ENCODE measurements around the gene HTR2A. TPM values are rescaled to one million over a fixed set of nuclear protein-coding genes. Genes with fewer than 3 reads are reported as not detected.

HTR2A gene
- total RNA-seq, 5 donors from 2014 or later (not counting 1 experiment from before 2014, with no cell fraction given), result not detected

- ChIA-PET POLR2A (no interaction called here), CTCF (interaction anchor here in 1 of 2 donors (0.7 kb wide), 1 partner anchor 330 kb away, joined by 3 read pairs; no protein-coding TSS in a partner anchor)
- no peak overlapping the region for H3K27ac Mint-ChIP-seq
- H3K9me3 Mint-ChIP-seq, result no peaks in the 10 kb centered on the region
- H3K4me1 Mint-ChIP-seq, result no peaks in the 10 kb centered on the region
- ATAC-seq (replicated peaks in 1 of 4), result no peak
- no peak overlapping the region for H3K4me3 Mint-ChIP-seq
- H3K36me3 Mint-ChIP-seq, result no peaks in the 10 kb centered on the region
- no peak overlapping the region for H3K27ac ChIP-seq (ENCODE audit: low read length)
- H3K27me3 ChIP-seq (replicated peaks in 1 of 2; ENCODE audit: control insufficient read depth in 2 of 2, extremely low read depth in 1 of 2, insufficient read depth in 2 of 2, low read length in 1 of 2), result peaks cover 0 to 11% of the 10 kb centered on the region in 2 experiments
- no peaks in the 10 kb centered on the region for H3K4me1 ChIP-seq (ENCODE audit: control insufficient read depth in 1 of 2, extremely low read depth in 1 of 2, insufficient read depth in 2 of 2, low read length in 2 of 2)
- H3K27me3 Mint-ChIP-seq, result peaks cover 12 to 21% of the 10 kb centered on the region in 2 donors
- H3K9me3 ChIP-seq, result no peaks in the 10 kb centered on the region
- no peaks in the 10 kb centered on the region for H3K36me3 ChIP-seq (ENCODE audit: control insufficient read depth in 2 of 2, extremely low read depth in 1 of 2, insufficient read depth in 1 of 2, low read length in 1 of 2)
- WGBS (ENCODE audit: insufficient coverage), result 82% methylated on average over 1 of the region's 1 CpG
- no peak overlapping the region for H3K4me3 ChIP-seq (ENCODE audit: control insufficient read depth in 1 of 2, extremely low read depth in 1 of 2, low read length in 1 of 2)
- DNase-seq, result no peak
These were observed 46.6 kb downstream of the HTR2A start for GRCh38 chr13:46850214-46850613.

- Mint-ChIP-seq H3K4me3 (no peak overlapping the region), H3K27me3 (peaks cover 17 to 18% of the 10 kb centered on the region in 2 donors), H3K9me3 (no peaks in the 10 kb centered on the region), H3K36me3 (no peaks in the 10 kb centered on the region), H3K4me1 (no peaks in the 10 kb centered on the region), H3K27ac (no peak overlapping the region)
- ChIA-PET POLR2A (no interaction called here), CTCF (no interaction called here)
- Histone ChIP-seq H3K4me3 (ENCODE audit: control insufficient read depth in 1 of 2, extremely low read depth in 1 of 2, low read length in 1 of 2) (no peak overlapping the region), H3K27me3 (replicated peaks in 1 of 2; ENCODE audit: control insufficient read depth in 2 of 2, extremely low read depth in 1 of 2, insufficient read depth in 2 of 2, low read length in 1 of 2) (no peaks in the 10 kb centered on the region), H3K27ac (ENCODE audit: low read length) (no peak overlapping the region), H3K9me3 (no peaks in the 10 kb centered on the region), H3K36me3 (ENCODE audit: control insufficient read depth in 2 of 2, extremely low read depth in 1 of 2, insufficient read depth in 1 of 2, low read length in 1 of 2) (no peaks in the 10 kb centered on the region), H3K4me1 (ENCODE audit: control insufficient read depth in 1 of 2, extremely low read depth in 1 of 2, insufficient read depth in 2 of 2, low read length in 2 of 2) (no peaks in the 10 kb centered on the region)
- ATAC-seq (replicated peaks in 1 of 4), result no peak
- 56% methylated on average over 1 of the region's 2 CpGs for WGBS (ENCODE audit: insufficient coverage)
- DNase-seq, result no peak
These were observed 50.1 kb downstream of the HTR2A start for GRCh38 chr13:46846726-46847125.

DNA sequence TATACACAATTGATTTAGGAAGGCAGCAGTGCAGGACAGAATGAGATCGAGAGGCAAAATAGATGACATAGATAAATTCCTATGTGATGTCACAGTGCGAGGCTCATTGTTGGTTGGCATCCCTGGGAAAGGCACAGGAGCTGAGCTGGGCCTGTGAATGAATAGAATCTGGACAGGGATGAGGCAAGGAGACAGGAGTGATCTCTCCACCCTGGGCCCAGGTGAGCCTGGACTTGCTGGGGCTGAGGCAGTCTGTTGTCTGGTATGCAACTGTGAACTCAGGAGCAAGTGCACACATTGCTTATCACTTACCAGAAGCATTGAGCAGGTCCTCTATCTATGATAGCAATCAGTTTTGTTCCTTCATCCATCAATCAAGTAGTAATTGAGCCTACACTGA, 51.7 kb downstream of the HTR2A start:
- Mint-ChIP-seq H3K36me3 (no peaks in the 10 kb centered on the region), H3K27me3 (peaks cover 12 to 15% of the 10 kb centered on the region in 2 donors), H3K4me3 (no peak overlapping the region), H3K27ac (no peak overlapping the region), H3K9me3 (no peaks in the 10 kb centered on the region), H3K4me1 (no peaks in the 10 kb centered on the region)
- ChIA-PET CTCF (interaction anchor here in 1 of 2 donors (1.7 kb wide), 1 partner anchor 13 kb away, joined by 11 read pairs; no protein-coding TSS in a partner anchor), POLR2A (interaction anchor here in 1 of 2 donors (0.7 kb wide), 1 partner anchor 376 kb away, joined by 3 read pairs; no protein-coding TSS in a partner anchor)
- H3K36me3 ChIP-seq (ENCODE audit: control insufficient read depth in 2 of 2, extremely low read depth in 1 of 2, insufficient read depth in 1 of 2, low read length in 1 of 2), result no peaks in the 10 kb centered on the region
- WGBS (ENCODE audit: insufficient coverage), result 100% methylated on average over 1 of the region's 2 CpGs
- no peaks in the 10 kb centered on the region for H3K27me3 ChIP-seq (replicated peaks in 1 of 2; ENCODE audit: control insufficient read depth in 2 of 2, extremely low read depth in 1 of 2, insufficient read depth in 2 of 2, low read length in 1 of 2)
- no peaks in the 10 kb centered on the region for H3K4me1 ChIP-seq (ENCODE audit: control insufficient read depth in 1 of 2, extremely low read depth in 1 of 2, insufficient read depth in 2 of 2, low read length in 2 of 2)
- no peaks in the 10 kb centered on the region for H3K9me3 ChIP-seq
- no peak for ATAC-seq (replicated peaks in 1 of 4)
- H3K27ac ChIP-seq (ENCODE audit: low read length), result no peak overlapping the region
- H3K4me3 ChIP-seq (ENCODE audit: control insufficient read depth in 1 of 2, extremely low read depth in 1 of 2, low read length in 1 of 2), result no peak overlapping the region
- DNase-seq, result no peak

DNA sequence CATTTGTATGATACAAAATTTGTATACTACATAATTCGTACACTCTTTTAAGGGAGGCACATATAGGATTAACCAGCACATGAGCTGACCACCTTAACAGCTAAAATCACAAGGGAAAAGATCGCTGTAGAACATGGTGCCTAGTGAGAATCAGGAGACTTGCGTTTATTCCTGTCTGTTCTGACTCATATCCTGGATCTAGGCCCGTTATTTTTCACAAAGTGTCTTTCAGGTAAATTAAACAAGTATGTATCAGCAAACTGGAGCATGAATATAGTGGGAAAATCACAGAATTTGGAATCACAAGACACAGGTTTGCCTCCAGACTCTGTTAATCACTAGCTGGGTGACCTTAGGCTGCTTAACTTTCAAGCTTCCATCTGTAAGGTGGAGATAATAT, 52.4 kb downstream of the HTR2A start:
- H3K4me3 Mint-ChIP-seq, result no peak overlapping the region
- Histone ChIP-seq H3K36me3 (ENCODE audit: control insufficient read depth in 2 of 2, extremely low read depth in 1 of 2, insufficient read depth in 1 of 2, low read length in 1 of 2) (no peaks in the 10 kb centered on the region), H3K9me3 (no peaks in the 10 kb centered on the region), H3K4me1 (ENCODE audit: control insufficient read depth in 1 of 2, extremely low read depth in 1 of 2, insufficient read depth in 2 of 2, low read length in 2 of 2) (no peaks in the 10 kb centered on the region), H3K27ac (ENCODE audit: low read length) (no peak overlapping the region), H3K27me3 (replicated peaks in 1 of 2; ENCODE audit: control insufficient read depth in 2 of 2, extremely low read depth in 1 of 2, insufficient read depth in 2 of 2, low read length in 1 of 2) (no peaks in the 10 kb centered on the region), H3K4me3 (ENCODE audit: control insufficient read depth in 1 of 2, extremely low read depth in 1 of 2, low read length in 1 of 2) (no peak overlapping the region)
- H3K27ac Mint-ChIP-seq, result no peak overlapping the region
- 73% methylated on average over 3 of the region's 4 CpGs for WGBS (ENCODE audit: insufficient coverage)
- no peaks in the 10 kb centered on the region for H3K4me1 Mint-ChIP-seq
- CTCF ChIA-PET, result interaction anchor here in 1 of 2 donors (1.7 kb wide), 1 partner anchor 13 kb away, joined by 11 read pairs; no protein-coding TSS in a partner anchor
- no peaks in the 10 kb centered on the region for H3K36me3 Mint-ChIP-seq
- DNase-seq (no peak), ATAC-seq (replicated peaks in 1 of 4) (no peak)
- peaks cover 12 to 13% of the 10 kb centered on the region in 2 donors for H3K27me3 Mint-ChIP-seq
- POLR2A ChIA-PET, result interaction anchor here in 1 of 2 donors (0.7 kb wide), 1 partner anchor 375 kb away, joined by 3 read pairs; no protein-coding TSS in a partner anchor
- no peaks in the 10 kb centered on the region for H3K9me3 Mint-ChIP-seq

- no peaks in the 10 kb centered on the region for H3K36me3 ChIP-seq (ENCODE audit: control insufficient read depth in 2 of 2, extremely low read depth in 1 of 2, insufficient read depth in 1 of 2, low read length in 1 of 2)
- H3K4me3 Mint-ChIP-seq, result no peak overlapping the region
- H3K4me3 ChIP-seq (ENCODE audit: control insufficient read depth in 1 of 2, extremely low read depth in 1 of 2, low read length in 1 of 2), result no peak overlapping the region
- no peaks in the 10 kb centered on the region for H3K9me3 Mint-ChIP-seq
- H3K27ac Mint-ChIP-seq, result no peak overlapping the region
- no peaks in the 10 kb centered on the region for H3K27me3 ChIP-seq (replicated peaks in 1 of 2; ENCODE audit: control insufficient read depth in 2 of 2, extremely low read depth in 1 of 2, insufficient read depth in 2 of 2, low read length in 1 of 2)
- no peak overlapping the region for H3K27ac ChIP-seq (ENCODE audit: low read length)
- peaks cover 19 to 21% of the 10 kb centered on the region in 2 donors for H3K27me3 Mint-ChIP-seq
- ChIA-PET CTCF (interaction anchor here in 1 of 2 donors (0.6 kb wide), 1 partner anchor 55 kb away, joined by 4 read pairs; no protein-coding TSS in a partner anchor), POLR2A (no interaction called here)
- no peaks in the 10 kb centered on the region for H3K4me1 ChIP-seq (ENCODE audit: control insufficient read depth in 1 of 2, extremely low read depth in 1 of 2, insufficient read depth in 2 of 2, low read length in 2 of 2)
- no peaks in the 10 kb centered on the region for H3K4me1 Mint-ChIP-seq
- H3K36me3 Mint-ChIP-seq, result no peaks in the 10 kb centered on the region
- ATAC-seq (replicated peaks in 1 of 4) (no peak), DNase-seq (no peak)
- H3K9me3 ChIP-seq, result no peaks in the 10 kb centered on the region
- WGBS (ENCODE audit: insufficient coverage), result 40% methylated on average over 1 of the region's 1 CpG
These were observed 57.5 kb downstream of the HTR2A start for GRCh38 chr13:46839399-46839798.

- 84% methylated on average over 5 of the region's 6 CpGs for WGBS (ENCODE audit: insufficient coverage)
- H3K27ac ChIP-seq (ENCODE audit: low read length), result no peak overlapping the region
- H3K4me3 Mint-ChIP-seq, result no peak overlapping the region
- H3K4me1 ChIP-seq (ENCODE audit: control insufficient read depth in 1 of 2, extremely low read depth in 1 of 2, insufficient read depth in 2 of 2, low read length in 2 of 2), result no peaks in the 10 kb centered on the region
- H3K27me3 Mint-ChIP-seq, result peaks cover 9 to 14% of the 10 kb centered on the region in 2 donors
- H3K36me3 ChIP-seq (ENCODE audit: control insufficient read depth in 2 of 2, extremely low read depth in 1 of 2, insufficient read depth in 1 of 2, low read length in 1 of 2), result no peaks in the 10 kb centered on the region
- no peaks in the 10 kb centered on the region for H3K36me3 Mint-ChIP-seq
- H3K27ac Mint-ChIP-seq, result no peak overlapping the region
- H3K4me1 Mint-ChIP-seq, result no peaks in the 10 kb centered on the region
- H3K9me3 Mint-ChIP-seq, result no peaks in the 10 kb centered on the region
- ChIA-PET CTCF (no interaction called here), POLR2A (interaction anchor here in 1 of 2 donors (0.6 kb wide), 1 partner anchor 1175 kb away, joined by 3 read pairs; no protein-coding TSS in a partner anchor)
- no peak overlapping the region for H3K4me3 ChIP-seq (ENCODE audit: control insufficient read depth in 1 of 2, extremely low read depth in 1 of 2, low read length in 1 of 2)
- H3K27me3 ChIP-seq (replicated peaks in 1 of 2; ENCODE audit: control insufficient read depth in 2 of 2, extremely low read depth in 1 of 2, insufficient read depth in 2 of 2, low read length in 1 of 2), result no peaks in the 10 kb centered on the region
- H3K9me3 ChIP-seq, result no peaks in the 10 kb centered on the region
- ATAC-seq (replicated peaks in 1 of 4) (no peak), DNase-seq (no peak)
These were observed 62.2 kb downstream of the HTR2A start for GRCh38 chr13:46834657-46835056.

Data from T-cell (primary cell).